NCI-H1436 (cell line): ENCODE results near the gene SLC16A6.
A peak's percentile ranks its signal among the peaks of the same experiment; 100 is the strongest.
"Not testable (repeated sequence)": the region's sequence is repeated elsewhere in the genome, so short reads cannot be mapped to it uniquely, and the experiment has no call there.

Experiments
- DNase-seq: peaks from one replicate; lab custom pipeline; 2025; lab: John Stamatoyannopoulos, UW

The SLC16A6 gene

GRCh38 chr17:68290955-68291835 is at the start of gene SLC16A6, which contains the start of gene ARSG:
Gene SLC16A6, minus strand, starts transcription at chr17:68291127. Its CDS starts 12,807 bp downstream, at chr17:68278320.
Gene ARSG, plus strand, starts transcription at chr17:68291495. Its CDS starts 15,999 bp downstream, at chr17:68307494.
- peak; percentile 55 for DNase-seq

- no peak for DNase-seq
Observed at GRCh38 chr17:68334393-68334792, 43.5 kb upstream of the SLC16A6 start.

- not testable (repeated sequence) for DNase-seq
Observed at GRCh38 chr17:68331932-68332331, 41.0 kb upstream of the SLC16A6 start.

- DNase-seq, result no peak
Observed at GRCh38 chr17:68329331-68329730, 38.4 kb upstream of the SLC16A6 start.

GRCh38 chr17:68328676-68329075 is 37.7 kb upstream of the SLC16A6 start:
- DNase-seq, result no peak

GRCh38 chr17:68327823-68328557 is 37.1 kb upstream of the SLC16A6 start:
- DNase-seq, result no peak

GRCh38 chr17:68326681-68327080 is 35.8 kb upstream of the SLC16A6 start:
- no peak for DNase-seq

GRCh38 chr17:68325961-68326360 is 35.0 kb upstream of the SLC16A6 start:
- DNase-seq, result no peak

- DNase-seq, result no peak
Observed at GRCh38 chr17:68324654-68325336, 33.9 kb upstream of the SLC16A6 start.

- no peak for DNase-seq
Observed at GRCh38 chr17:68324114-68324513, 33.2 kb upstream of the SLC16A6 start.

- no peak for DNase-seq
Observed at GRCh38 chr17:68322630-68323029, 31.7 kb upstream of the SLC16A6 start.

- no peak for DNase-seq
Observed at GRCh38 chr17:68321556-68321954, 30.6 kb upstream of the SLC16A6 start.

- DNase-seq, result no peak
Observed at GRCh38 chr17:68320943-68321555, 30.1 kb upstream of the SLC16A6 start.

- no peak for DNase-seq
Observed at GRCh38 chr17:68320311-68320865, 29.5 kb upstream of the SLC16A6 start.

- no peak for DNase-seq
Observed at GRCh38 chr17:68319410-68320162, 28.7 kb upstream of the SLC16A6 start.

- no peak for DNase-seq
Observed at GRCh38 chr17:68318103-68318991, 27.4 kb upstream of the SLC16A6 start.

- no peak for DNase-seq
Observed at GRCh38 chr17:68317458-68317857, 26.5 kb upstream of the SLC16A6 start.

GRCh38 chr17:68315930-68316329 is 25.0 kb upstream of the SLC16A6 start:
- no peak for DNase-seq

GRCh38 chr17:68314916-68315535 is 24.1 kb upstream of the SLC16A6 start:
- no peak for DNase-seq
